Skeletal muscle tissue (tissue), 5 donors: ENCODE results near the gene LRRC63. TPM values are rescaled to one million over a fixed set of nuclear protein-coding genes. Genes with fewer than 3 reads are reported as not detected.

Source experiments
- H3K27ac ChIP-seq: one replicate; pipeline ENCODE4 v1.7.0; 2013; ENCODE audit warnings: mild to moderate bottlenecking, low read depth, low read length, inconsistent platforms
- H3K27me3 ChIP-seq, 3 donors: one replicate each; pipeline ENCODE4 v1.7.0; 2013; ENCODE audit warnings: low read length in 3 of 3; ENCODE audit not compliant: control insufficient read depth in 3 of 3, insufficient read depth in 3 of 3
- H3K36me3 ChIP-seq, 3 donors: one replicate each; pipeline ENCODE4 v1.7.0; 2013; ENCODE audit warnings: low read length in 3 of 3; ENCODE audit not compliant: control insufficient read depth in 3 of 3, insufficient read depth in 3 of 3
- H3K4me1 ChIP-seq, 3 donors: one replicate each; pipeline ENCODE4 v1.7.0; 2013; ENCODE audit warnings: low read length in 3 of 3, mild to moderate bottlenecking in 3 of 3; ENCODE audit not compliant: control insufficient read depth in 3 of 3, insufficient read depth in 3 of 3
- H3K4me3 ChIP-seq, 3 donors: one replicate each; pipeline ENCODE4 v1.7.0; 2013; ENCODE audit warnings: low read length in 3 of 3
- H3K9ac ChIP-seq, 3 donors: one replicate each; pipeline ENCODE4 v1.7.0; 2013; ENCODE audit warnings: low read length in 3 of 3, mild to moderate bottlenecking in 3 of 3, moderate library complexity in 2 of 3, low read depth in 1 of 3
- H3K9me3 ChIP-seq, 3 donors: one replicate each; pipeline ENCODE4 v1.7.0; 2013; ENCODE audit warnings: low read length in 3 of 3; ENCODE audit not compliant: control insufficient read depth in 3 of 3
- small RNA-seq: library from RNA; depleted of rRNA; stranded (forward); fragments of <200 nt; gene quantifications from one replicate; pipeline ENCODE3, GENCODE V24; 2014
- total RNA-seq: library from RNA; depleted of rRNA; stranded (reverse); fragments of >200 nt; gene quantifications from one replicate; pipeline ENCODE4 v1.2.3, GENCODE V29; 2014
- donor health status: Osteomylitis.

The LRRC63 gene
- total RNA-seq, 1 donor from 2014 or later, result not detected

- Histone ChIP-seq H3K9me3 (no peaks in the 10 kb centered on the region), H3K4me1 (no peaks in the 10 kb centered on the region), H3K4me3 (no peak overlapping the region), H3K9ac (no peak overlapping the region), H3K36me3 (no peaks in the 10 kb centered on the region), H3K27ac (no peak overlapping the region), H3K27me3 (no peaks in the 10 kb centered on the region)
These were observed 103.9 kb downstream of the LRRC63 start for GRCh38 chr13:46315491-46316075.

DNA sequence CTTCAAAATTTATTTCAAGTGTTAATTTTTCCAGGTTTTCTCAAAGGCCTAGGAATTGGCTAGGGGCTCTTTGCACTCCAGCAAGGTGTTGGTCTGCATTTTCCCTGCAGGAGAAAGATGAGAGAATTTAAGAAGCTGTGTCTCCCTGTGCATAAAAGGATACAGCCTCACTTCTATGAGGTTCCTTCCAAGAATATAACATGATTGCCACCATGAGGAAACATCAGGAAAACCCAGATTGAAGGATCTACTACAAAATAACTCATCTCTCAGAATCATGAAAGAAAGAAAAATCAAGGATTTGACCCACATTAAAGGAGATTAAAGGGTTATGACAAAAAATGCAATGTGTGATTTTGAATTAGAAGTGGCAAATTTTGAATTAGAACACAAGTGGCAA lies 105.4 kb downstream of the LRRC63 start:
- no peaks in the 10 kb centered on the region for H3K4me1 ChIP-seq
- H3K9me3 ChIP-seq, result no peaks in the 10 kb centered on the region
- no peak overlapping the region for H3K9ac ChIP-seq
- no peaks in the 10 kb centered on the region for H3K36me3 ChIP-seq
- no peak overlapping the region for H3K4me3 ChIP-seq
- H3K27me3 ChIP-seq, result no peaks in the 10 kb centered on the region
- no peak overlapping the region for H3K27ac ChIP-seq

DNA sequence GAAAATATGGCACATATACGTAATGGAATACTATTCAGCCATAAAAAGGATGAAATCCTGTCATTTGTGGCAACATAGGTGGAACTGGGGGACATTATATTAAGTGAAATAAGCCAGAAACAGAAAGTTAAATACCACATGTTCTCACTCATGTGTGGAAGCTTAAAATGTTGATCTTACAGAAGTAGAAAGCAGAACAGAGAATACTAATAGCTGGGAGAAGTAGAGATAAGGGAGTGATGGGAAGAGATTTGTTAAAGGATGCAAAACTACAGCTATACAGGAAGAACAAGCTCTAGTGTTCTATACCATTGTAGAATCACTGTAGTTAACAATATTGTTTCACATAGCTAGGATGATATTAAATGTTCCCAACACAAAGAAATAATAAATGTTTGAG lies 107.3 kb downstream of the LRRC63 start:
- Histone ChIP-seq H3K36me3 (no peaks in the 10 kb centered on the region), H3K4me3 (no peak overlapping the region), H3K9me3 (no peaks in the 10 kb centered on the region), H3K4me1 (no peaks in the 10 kb centered on the region), H3K27ac (no peak overlapping the region), H3K27me3 (no peaks in the 10 kb centered on the region), H3K9ac (no peak overlapping the region)

DNA sequence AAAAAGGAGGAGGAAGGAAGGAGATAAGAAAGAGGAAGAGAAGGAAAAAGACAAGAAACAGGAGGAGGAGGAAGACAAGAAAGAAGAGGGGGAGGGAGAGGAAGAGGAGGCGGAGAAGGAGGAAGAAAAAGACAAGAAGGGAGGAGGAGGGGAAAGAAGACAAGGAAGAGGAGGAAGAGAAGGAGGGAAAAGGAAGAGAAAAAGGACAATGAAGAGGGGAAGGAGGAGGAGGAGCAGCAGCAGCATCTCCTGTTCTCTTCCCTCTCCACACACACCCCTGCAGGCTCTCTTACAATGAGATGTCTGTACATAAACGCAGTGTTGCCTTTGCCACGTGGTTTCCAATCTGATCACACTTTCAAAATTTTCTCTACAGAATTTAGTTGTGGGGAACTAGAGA lies 108.7 kb downstream of the LRRC63 start:
- no peak overlapping the region for H3K9ac ChIP-seq
- H3K4me3 ChIP-seq, result no peak overlapping the region
- no peaks in the 10 kb centered on the region for H3K27me3 ChIP-seq
- H3K36me3 ChIP-seq, result no peaks in the 10 kb centered on the region
- H3K9me3 ChIP-seq, result no peaks in the 10 kb centered on the region
- no peaks in the 10 kb centered on the region for H3K4me1 ChIP-seq
- no peak overlapping the region for H3K27ac ChIP-seq

DNA sequence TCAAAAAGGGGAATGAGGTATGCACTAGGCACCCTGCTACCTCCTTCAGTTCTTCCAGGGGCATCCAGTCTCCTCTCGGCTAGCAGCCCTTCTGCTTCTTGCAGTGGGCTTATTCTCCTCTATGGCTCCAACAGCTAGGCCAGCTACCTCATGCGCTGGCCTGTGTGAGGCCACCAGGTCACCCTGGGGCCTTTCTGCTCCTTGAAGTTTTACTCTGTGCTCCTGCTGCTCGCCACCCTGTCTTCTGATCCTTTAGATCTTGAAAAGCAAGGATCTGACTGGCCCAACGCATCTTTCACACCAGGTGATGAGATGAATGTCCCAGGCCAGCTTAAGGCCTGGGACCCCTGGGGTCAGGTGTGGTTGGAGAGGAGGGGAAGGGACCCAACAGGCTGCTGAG lies 109.1 kb downstream of the LRRC63 start:
- Histone ChIP-seq H3K36me3 (no peaks in the 10 kb centered on the region), H3K27me3 (no peaks in the 10 kb centered on the region), H3K27ac (no peak overlapping the region), H3K9ac (no peak overlapping the region), H3K4me1 (no peaks in the 10 kb centered on the region), H3K4me3 (no peak overlapping the region), H3K9me3 (no peaks in the 10 kb centered on the region)

GRCh38 chr13:46321494-46322225 lies 109.9 kb downstream of the LRRC63 start:
- Histone ChIP-seq H3K27ac (no peak overlapping the region), H3K9ac (peak overlapping the region in 1 of 3 donors; percentile 27)

GRCh38 chr13:46324976-46325375 lies 113.2 kb downstream of the LRRC63 start:
- Histone ChIP-seq H3K9me3 (no peaks in the 10 kb centered on the region), H3K27me3 (no peaks in the 10 kb centered on the region), H3K9ac (no peak overlapping the region), H3K36me3 (no peaks in the 10 kb centered on the region), H3K27ac (no peak overlapping the region), H3K4me1 (no peaks in the 10 kb centered on the region), H3K4me3 (no peak overlapping the region)

More at GRCh38 chr13:46321494-46322225, 109.9 kb downstream of the LRRC63 start:
- Histone ChIP-seq H3K4me3 (no peak overlapping the region), H3K9me3 (no peaks in the 10 kb centered on the region), H3K36me3 (no peaks in the 10 kb centered on the region), H3K27me3 (no peaks in the 10 kb centered on the region), H3K4me1 (no peaks in the 10 kb centered on the region)

Small RNA genes lying within 50 kb of the gene (small RNA-seq; reads per million reads assigned to genes)
- not detected for gene RN7SKP5
- gene RN7SL288P, result not detected

Other genes with a start within 250 kb of the LRRC63 start
- 28.2 TPM for gene ZC3H13, start 159.2 kb upstream of the LRRC63 start, total RNA-seq
- not detected for gene CPB2, start 106.9 kb upstream of the LRRC63 start, total RNA-seq
- 25.6 TPM for gene LCP1, start 29.8 kb upstream of the LRRC63 start, total RNA-seq
- gene RUBCNL, start 175.3 kb downstream of the LRRC63 start, total RNA-seq, result 3.7 TPM